WI38 (cell line): ENCODE measurements around the gene OR51I2.

Source experiments
- H3K4me3 ChIP-seq: 2 replicates; pipeline ENCODE4 v1.5.1; 2011; ENCODE audit warnings: low read depth, mild to moderate bottlenecking, control low read depth, low read length
- TF ChIP-seq, protein P1 (sequence below): IDR thresholded peaks from 2 replicates; pipeline ENCODE4 v1.5.1; 2012; ENCODE audit warnings: low read depth, mild to moderate bottlenecking, control low read depth, low read length

The OR51I2 gene

DNA sequence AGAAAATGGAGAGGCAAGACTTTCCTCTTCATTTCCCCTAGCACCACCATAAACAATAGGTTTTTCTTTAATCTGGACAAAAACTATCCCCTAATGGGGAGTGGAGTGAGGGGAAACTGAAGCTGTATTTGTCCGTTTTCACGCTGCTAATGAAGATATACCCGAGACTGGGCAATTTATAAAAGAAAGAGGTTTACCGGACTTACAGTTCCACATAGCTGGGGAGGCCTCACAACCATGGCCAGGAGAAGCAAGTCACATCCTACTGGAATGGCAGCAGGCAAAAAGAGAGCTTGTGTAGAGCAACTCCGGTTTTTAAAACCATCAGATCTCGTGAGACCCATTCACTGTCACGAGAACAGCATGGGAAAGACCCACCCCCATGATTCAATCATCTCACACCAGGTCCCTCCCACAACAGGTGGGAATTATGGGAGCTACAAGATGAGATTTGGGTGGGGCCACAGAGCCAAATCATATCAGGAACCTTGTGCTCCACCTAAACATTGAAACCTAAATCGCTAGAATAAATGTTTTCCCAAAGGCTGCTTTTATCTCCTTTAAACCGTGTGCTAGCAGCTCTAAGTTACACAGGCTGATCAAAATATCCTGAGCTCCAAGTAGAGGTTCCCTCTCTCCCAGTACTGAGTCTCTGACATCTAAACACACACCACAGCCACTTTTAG lies 56.4 kb downstream of the OR51I2 start:
- H3K4me3 ChIP-seq: no peak overlapping the region

More for the DNA sequence above, 56.4 kb downstream of the OR51I2 start:
- TF ChIP-seq, protein P1, sequence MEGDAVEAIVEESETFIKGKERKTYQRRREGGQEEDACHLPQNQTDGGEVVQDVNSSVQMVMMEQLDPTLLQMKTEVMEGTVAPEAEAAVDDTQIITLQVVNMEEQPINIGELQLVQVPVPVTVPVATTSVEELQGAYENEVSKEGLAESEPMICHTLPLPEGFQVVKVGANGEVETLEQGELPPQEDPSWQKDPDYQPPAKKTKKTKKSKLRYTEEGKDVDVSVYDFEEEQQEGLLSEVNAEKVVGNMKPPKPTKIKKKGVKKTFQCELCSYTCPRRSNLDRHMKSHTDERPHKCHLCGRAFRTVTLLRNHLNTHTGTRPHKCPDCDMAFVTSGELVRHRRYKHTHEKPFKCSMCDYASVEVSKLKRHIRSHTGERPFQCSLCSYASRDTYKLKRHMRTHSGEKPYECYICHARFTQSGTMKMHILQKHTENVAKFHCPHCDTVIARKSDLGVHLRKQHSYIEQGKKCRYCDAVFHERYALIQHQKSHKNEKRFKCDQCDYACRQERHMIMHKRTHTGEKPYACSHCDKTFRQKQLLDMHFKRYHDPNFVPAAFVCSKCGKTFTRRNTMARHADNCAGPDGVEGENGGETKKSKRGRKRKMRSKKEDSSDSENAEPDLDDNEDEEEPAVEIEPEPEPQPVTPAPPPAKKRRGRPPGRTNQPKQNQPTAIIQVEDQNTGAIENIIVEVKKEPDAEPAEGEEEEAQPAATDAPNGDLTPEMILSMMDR: no peak
